Transverse colon (tissue), 4 donors: ENCODE data around the gene SEMA3F.

Experiments
- CTCF ChIP-seq, 5 experiments: fragments of 200-600 bp in 3 of 5; fragments of 450-650 bp in 2 of 5; sonication (generic) in 3 of 5; IDR thresholded peaks; 1 replicate in 2 of 5; 2 replicates in 3 of 5; pipeline ENCODE4 v1.5.1; 2016 to 2017; ENCODE audit warnings: antibody characterized with exemption in 5 of 5, inconsistent platforms in 3 of 5, mild to moderate bottlenecking in 2 of 5, moderate library complexity in 1 of 5
- POLR2A ChIP-seq: fragments of 450-650 bp; IDR thresholded peaks from one replicate; pipeline ENCODE4 v1.6.1; 2016; ENCODE audit warnings: antibody characterized with exemption, mild to moderate bottlenecking, moderate library complexity
- POLR2AphosphoS5 ChIP-seq, 3 donors: sonication (generic); formaldehyde crosslinking; IDR thresholded peaks; one replicate each; pipeline ENCODE4 v1.6.1; 2016; ENCODE audit warnings: antibody characterized with exemption in 3 of 3

GRCh38 chr3:50137531-50137930, 17.6 kb upstream of the SEMA3F start:
- no peak for TF ChIP-seq POLR2A
- no peak for TF ChIP-seq CTCF (IDR thresholded peaks at IDR 0.05)
- no peak for TF ChIP-seq POLR2AphosphoS5 (IDR thresholded peaks at IDR 0.05)
